Gastroesophageal sphincter (tissue), 3 donors: ENCODE results near the gene ARHGEF16.

Experiments used
- CTCF ChIP-seq, 4 experiments: fragments of 200-600 bp in 2 of 4; fragments of 450-650 bp in 2 of 4; sonication (generic) in 1 of 4; IDR thresholded peaks; one replicate each; pipeline ENCODE4 v1.5.1; 2017 to 2019; ENCODE audit warnings: antibody characterized with exemption in 4 of 4, mild to moderate bottlenecking in 2 of 4, moderate library complexity in 2 of 4
- EP300 ChIP-seq: sonication (generic); formaldehyde crosslinking; IDR thresholded peaks from one replicate; pipeline ENCODE4 v1.6.1; 2017; ENCODE audit warnings: antibody characterized with exemption, mild to moderate bottlenecking
- POLR2A ChIP-seq, 2 donors: fragments of 450-650 bp; IDR thresholded peaks; one replicate each; pipeline ENCODE4 v1.6.1; 2017; ENCODE audit warnings: antibody characterized with exemption in 2 of 2, mild to moderate bottlenecking in 2 of 2, moderate library complexity in 1 of 2
- POLR2AphosphoS5 ChIP-seq: sonication (generic); formaldehyde crosslinking; IDR thresholded peaks from one replicate; pipeline ENCODE4 v1.6.1; 2017; ENCODE audit warnings: antibody characterized with exemption

GRCh38 chr1:3511306-3511705, 56.8 kb downstream of the ARHGEF16 start:
- TF ChIP-seq POLR2AphosphoS5 (no peak), POLR2A (IDR thresholded peaks at IDR 0.05) (no peak), CTCF (IDR thresholded peaks at IDR 0.05) (no peak), EP300 (no peak)
